Peyer's patch (tissue), 4 donors: Measurements from ENCODE around the gene YPEL4.

Experiments
- CTCF ChIP-seq, 6 experiments: fragments of 450-650 bp in 4 of 6; fragments of 200-600 bp in 2 of 6; sonication (generic) in 1 of 6; IDR thresholded peaks; one replicate each; pipeline ENCODE4 v1.5.1; 2017 to 2019; ENCODE audit warnings: antibody characterized with exemption in 6 of 6, mild to moderate bottlenecking in 3 of 6, moderate library complexity in 1 of 6
- POLR2A ChIP-seq, 2 donors: fragments of 450-650 bp; IDR thresholded peaks; one replicate each; pipeline ENCODE4 v1.5.1; 2017; ENCODE audit warnings: antibody characterized with exemption in 2 of 2, mild to moderate bottlenecking in 2 of 2, moderate library complexity in 2 of 2

DNA sequence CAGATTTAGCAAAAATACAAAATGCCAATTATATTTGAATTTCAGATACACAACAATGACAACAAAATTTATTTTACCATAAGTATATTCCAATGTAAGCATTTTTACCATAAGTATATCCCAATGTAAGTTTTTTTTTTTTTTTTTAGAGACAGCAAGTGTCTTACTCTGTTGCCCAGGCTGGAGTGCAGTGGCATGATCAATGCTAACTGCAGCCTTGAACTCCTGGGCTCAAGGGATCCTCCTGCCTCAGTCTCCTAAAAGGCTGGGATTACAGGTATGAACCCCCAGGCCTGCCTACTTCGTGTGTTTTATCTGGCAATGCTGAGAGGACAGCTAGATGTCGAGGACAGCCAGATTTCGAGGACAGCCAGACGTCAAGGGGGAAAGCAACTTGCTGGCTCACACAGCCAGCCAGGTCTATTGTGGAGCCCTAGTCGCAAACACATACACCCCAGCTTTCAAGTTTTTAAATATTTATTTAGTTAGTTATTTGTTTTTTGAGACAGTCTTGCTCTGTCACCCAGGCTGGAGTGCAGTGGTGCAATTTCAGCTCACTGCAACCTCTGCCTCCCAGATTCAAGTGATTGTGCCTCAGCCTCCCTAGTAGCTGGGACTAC, 53.3 kb downstream of the YPEL4 start:
- no peak for TF ChIP-seq CTCF (IDR thresholded peaks at IDR 0.05)
- no peak for TF ChIP-seq POLR2A (IDR thresholded peaks at IDR 0.05)
